ENCODE data around the gene RAP1B.
A peak's percentile ranks its signal among the peaks of the same experiment; 100 is the strongest.

Gene RAP1B

DNA sequence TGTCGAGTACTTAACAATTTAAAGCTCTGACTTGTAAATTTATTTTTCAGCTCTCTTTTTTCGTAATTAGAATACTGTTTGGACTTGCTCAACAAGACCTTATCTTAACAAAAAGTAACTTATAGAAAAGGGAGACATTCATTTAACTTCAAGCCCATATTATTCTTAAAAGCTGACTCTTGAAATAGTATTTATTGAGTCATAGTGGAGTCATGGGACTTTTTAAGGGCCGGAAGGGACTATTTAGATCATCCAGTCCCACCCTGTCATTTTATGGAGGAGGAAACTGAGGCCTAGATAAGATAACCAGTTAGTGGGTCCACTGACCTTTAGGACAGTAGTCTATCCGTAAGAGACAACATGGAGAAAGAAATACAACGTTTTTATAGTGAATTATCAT lies 1.5 kb downstream of the RAP1B start:
- peak; percentile 35 for DNase-seq

DNA sequence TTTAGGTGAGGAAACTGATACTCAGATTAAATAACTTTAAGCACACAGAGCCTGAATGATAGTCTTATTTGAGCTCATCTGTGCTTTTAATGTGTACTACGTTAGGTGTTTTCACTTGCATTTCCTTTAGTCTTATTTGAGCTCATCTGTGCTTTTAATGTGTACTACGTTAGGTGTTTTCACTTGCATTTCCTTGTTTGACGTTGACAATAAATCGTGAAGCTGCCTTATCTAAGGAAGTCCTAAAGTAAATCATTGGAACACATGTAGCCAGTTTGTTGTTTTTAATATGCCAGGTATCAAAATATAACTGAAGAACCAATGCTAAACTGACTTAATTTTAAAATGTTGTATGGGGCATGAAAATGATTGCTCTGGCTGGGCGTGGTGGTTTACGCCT lies 2.0 kb downstream of the RAP1B start:
- no peak for DNase-seq

DNA sequence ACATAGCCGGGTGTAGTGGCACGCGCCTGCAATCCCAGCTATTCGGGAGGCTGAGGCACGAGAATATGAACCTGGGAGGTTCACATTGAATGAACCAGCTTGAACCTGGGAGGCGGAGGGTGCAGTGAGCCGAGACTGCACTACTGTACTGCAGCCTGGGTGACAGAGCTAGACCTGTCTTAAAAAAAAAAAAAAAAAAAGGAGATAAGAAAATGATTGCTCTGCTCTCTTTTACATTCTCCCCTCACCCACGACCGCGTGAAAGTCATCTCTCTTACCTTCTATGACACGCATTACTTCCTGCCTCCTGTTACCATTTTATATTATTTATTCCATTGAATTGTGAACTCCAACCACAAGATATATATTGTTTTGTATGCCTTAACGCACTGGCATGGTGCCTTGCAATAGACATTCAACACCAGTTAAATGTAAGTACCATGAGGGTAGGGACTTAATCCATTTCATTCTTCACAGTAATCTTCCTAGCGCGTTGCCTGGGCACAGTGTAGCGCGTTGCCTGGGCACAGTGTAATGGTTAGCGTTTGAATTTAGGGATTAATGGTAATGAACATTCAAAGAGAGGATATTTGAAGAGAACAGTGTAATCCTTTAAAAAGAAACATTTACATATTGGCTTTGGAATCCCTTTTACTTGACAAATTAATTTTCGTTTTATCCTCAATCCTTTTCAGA lies 2.7 kb downstream of the RAP1B start:
- peak; percentile 32 for DNase-seq

DNA sequence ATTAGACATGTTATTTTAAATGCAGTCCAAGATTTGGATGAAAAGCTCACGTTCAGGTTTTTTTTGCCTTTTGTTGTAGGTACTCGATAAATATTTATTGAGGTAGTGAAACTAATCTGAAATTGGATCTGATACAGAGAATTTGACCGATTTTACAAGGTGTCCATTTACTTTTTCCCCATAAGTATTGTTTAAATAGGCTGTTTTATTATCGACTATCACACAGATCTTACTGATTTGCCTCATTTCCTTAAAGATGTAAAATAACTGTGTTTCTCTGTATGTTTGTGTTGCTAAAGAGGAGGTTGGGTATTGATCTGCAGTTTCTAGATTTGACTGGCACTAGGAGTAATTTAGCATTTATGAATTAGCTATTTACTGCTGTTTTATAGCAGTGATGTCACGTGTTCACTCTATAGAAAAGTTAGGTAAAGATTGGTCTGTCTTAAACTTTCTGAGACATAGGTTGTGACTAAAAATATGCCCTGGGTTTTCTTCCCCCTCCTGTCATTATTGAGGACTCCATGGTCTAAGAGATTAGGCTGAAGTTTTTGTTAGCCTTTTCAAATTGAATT lies 3.5 kb downstream of the RAP1B start:
- DNase-seq: no peak

DNA sequence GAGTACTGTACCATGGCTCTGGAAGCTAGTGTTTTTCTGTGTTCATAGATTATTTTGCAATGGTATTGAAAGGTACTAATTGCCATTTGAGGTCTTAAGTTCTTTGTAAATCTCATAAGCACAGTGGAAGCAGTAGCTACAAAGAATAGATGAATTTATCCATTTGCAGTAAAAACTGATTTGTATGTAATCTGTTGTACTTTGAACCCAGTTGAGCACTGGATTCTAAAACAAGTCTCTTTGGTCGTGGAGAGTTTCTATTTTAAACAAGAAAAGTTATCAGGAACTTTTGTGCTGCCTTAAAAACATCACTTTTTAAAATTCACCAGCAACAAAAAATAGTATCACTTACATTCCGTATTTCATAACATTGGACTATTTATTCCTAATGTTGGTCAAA lies 4.1 kb downstream of the RAP1B start:
- no peak for DNase-seq

DNA sequence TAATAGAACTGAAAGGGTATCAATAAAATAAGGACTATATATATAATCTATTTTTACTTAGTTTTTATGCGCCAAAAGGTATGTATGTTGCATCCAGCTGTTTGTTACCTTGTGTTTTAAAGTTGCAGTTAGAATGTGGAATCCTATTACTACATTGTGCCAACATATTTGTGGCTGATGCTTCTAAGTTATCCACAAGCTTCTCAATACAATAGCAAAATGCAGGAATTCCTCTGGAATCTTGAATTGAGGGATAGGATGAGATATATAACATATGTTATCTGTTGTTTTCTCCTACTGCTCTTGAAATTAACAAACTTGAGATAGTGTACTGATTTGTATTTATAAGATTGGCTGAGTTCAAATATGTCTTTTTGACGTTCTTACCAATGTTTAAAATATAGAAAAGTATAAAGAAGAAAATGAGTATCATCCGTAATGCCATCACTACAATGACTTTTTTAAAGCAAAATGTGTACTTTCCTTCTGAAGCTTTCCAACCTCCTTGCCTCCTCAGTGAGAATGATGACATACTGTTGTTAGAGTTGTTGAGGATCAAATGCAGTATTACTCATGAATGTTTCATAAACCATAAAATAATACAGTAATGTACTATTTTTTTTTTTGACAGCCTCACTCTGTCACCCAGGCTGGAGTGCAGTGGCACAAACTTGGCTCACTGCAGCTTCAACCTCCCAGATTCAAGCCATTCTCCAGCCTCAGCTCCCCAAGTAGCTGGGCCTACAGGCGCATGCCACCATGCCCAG lies 6.6 kb downstream of the RAP1B start:
- peak; percentile 70 for DNase-seq

DNA sequence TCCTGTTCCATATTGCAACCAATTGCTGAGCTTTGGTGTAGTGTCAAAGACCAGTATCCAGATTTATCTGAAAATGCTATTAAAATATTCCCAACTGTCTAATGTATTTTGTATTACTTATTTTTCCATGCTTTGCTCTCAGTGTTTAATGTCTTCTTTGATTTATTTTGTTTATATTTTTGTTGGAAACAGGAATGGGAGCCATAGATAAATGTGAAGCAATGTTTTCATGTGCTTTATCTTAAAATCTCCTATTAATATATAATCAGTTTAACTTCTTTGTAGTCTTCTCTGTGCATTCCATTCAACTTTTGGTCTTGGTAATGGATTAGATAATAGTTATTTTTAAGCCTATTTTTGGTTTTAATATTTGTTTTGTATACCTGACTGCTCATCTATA lies 8.8 kb downstream of the RAP1B start:
- DNase-seq: no peak

DNA sequence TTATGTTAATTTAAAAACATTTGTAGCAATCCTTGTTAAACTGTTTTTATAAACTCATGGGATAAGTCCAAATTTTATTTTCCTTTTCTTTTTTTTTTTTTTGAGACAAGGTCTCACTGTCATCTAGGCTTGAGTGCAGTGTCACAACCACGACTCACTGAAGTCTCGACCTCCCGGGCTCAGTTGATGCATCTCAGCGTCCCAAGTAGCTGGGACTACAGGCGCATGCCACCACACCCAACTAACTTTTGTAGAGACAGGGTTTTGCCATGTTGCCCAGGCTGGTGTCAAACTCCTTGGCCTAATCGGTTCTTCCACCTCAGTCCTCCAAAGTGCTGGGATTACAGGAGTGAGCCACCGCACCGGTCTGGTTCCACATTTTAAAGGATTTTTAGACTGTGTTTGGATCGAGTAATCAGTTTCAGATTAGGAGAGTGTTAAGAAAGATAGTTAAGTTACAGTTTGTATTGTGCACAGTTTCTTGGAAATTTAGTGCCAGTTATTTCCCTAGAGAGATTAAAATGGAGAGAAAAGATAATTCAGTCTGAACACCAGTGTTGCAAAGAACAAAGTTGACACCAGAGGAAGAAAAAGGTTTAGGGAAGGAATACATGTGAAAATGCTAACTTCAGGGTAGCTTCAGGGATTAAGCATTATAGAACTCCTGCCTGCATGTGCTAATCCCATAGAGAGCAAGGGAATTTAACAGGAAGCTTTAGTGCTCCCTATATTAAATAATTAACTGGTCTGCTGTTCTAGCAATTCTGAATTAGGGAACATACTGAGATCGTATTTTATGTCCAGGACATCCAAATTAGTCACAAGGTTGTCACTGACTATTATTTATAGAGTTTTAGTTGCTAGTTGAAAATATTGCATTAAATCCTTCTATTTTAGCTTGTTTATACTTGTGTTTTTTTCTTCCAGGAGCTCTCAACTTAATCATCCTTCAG lies 10.1 kb downstream of the RAP1B start:
- DNase-seq: no peak

DNA sequence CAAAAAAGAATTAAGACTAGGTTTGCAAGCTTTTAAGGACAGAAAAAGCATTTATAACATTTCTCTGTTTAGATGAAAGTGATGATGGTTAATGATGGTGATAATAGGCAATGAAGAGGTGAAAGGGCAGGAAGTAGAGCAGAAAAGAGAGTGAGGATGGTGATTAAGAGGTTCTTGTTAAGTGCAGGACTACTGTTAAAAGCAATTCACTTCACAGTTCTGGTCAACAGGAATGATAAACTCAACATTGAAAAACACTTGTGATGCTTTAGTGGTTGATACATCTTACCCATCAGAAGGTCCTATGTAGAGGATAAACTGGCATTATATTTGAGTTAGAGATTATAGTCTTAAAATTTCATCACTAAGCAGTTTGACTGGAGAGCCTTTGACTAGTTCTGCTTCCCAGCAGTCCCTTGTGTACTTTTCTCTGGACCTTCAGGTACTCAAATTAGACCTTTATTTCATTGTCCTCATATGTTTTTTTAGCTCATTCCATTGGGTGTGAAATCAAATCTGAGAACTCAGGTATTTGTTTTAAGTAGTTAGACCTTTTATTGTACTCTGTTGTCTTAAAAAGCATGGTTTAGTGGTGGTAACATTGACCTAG lies 10.9 kb downstream of the RAP1B start:
- no peak for DNase-seq

DNA sequence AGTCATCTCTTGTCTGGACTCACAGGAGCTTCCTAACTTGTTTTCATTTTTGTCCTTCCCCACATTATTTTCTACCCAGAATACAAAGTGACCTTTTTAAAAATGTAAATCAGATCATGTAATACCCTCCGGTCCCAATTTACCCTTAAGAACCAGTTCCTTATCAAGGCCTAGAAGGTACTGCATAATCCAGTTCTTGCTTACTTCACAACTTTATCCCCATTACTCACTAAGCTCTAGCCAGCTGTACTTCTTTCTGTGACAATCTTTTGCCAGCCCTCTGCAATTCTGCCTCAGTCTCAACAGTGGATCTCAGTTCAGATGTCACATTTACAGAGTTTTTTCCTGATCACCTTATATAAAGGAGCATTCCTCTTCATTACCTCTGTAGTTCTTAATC lies 11.6 kb downstream of the RAP1B start:
- DNase-seq: no peak

DNA sequence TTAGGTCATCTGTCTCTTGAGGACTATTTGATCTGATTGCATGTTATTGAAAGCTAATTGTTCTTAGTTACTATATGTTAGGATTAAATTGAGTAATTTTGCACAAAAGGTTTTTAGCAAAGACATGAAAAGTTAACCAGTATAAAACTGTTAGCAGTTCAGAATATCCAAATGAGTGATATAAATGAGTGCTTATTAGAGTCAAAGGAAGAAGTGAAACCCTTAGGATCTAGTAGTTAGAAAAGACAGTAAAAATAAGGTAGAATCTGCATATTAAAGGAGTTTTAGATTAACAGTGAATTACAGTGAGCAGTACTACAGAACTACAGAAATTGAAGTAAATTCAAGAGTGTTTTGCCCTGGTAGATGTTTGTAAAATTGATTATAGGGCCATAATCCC lies 12.4 kb downstream of the RAP1B start:
- DNase-seq: no peak

DNA sequence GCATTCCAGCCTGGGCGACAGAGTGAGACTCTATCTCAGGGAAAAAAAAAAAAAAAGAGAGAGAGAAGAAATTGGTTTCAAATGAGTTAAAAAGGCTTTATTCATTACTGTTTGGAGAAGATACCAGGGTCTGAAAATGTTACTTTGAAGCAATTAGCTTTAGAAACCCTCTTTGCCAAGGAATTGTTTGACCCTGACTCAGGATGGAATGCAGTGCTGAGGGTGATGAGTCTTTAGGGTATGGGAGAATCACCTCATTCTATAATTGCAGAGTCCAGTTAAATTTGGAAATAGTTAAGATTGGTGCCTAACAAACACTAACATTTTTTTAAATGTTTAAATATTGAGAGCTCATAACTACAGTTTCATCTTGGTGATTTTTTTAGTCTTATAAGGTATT lies 13.3 kb downstream of the RAP1B start:
- peak; percentile 71 for DNase-seq

DNA sequence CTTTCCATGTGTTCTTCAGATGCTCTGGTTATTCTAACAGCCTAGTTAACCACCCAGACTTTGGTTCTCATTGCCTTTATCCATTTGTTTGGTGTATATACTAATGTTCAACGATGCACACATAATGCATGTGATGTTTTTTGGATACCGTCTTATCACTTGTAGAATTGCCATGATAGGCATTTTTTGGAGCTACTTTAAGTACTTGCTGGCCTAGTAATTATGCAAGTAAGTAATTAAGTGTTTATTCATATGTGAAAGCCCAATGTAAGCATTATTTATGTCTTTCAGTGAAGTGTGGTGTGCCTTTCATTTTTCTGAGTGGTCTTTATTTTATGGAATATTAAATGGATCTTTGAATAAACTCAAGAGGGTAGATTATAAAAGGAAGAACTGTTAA lies 14.2 kb downstream of the RAP1B start:
- no peak for DNase-seq

DNA sequence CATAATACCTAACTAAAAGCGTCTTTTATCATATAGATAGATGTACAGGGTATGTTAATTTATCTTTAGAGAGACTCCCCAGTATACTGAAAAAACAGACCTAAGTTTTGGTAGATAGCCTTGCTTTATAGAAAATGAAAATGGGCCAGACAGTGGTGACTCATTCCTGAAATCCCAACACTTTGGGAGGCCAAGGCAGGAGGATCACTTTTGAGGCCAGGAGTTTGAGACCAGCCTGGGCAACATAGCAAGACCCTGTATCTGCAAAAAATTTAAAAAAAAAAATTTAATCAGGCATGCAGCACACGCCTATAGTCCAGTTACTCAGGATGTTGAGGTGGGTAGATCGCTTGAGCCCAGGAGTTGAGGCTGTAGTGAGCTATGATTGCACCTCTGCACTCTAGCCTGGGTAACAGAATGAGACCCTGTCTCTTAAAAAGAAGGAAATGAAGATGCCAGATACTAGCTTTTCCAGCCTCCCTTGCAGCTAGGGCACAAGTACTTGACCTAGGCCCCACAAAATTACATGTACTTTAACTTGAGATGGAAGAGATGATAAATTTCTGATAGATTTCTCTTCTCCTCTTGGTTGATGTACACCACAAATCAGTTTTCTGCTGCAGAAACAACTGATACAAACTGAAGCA lies 17.1 kb downstream of the RAP1B start:
- DNase-seq: no peak

DNA sequence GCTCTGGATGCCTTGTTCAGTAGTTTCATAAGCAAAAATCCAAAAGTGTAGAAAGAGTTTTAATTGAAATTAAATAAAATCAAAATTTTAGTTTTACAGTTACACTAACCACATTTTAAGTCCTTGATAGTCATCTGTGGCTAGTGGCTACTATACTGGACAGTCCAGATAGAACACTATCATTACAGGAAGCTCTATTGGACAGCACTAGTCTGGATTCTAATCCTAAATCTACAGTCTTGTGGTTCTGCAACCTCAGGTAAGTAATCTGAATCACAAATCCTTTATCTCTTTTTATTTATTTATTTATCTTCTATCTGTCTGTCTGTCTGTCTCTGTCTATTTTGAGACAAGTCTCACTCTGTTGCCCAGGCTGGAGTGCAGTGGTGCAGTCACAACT lies 18.0 kb downstream of the RAP1B start:
- DNase-seq: no peak

DNA sequence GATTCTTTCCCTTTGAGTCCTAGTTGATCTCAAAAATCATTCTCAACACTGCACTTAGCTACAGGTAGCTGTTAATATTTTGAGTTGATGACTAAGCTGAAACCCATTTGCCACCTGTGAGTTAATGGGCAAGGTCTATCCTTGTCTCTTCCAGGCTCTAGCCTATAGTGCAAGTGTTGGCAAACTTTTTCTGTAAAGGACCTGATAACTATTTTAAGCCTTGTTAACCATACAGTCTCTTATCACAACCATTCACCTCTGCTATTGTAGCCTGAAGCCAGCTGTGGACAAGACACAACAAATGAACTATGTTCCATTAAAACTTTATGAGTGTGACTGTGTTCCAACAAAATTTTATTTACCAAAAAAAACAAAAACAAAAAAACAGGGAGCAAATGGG lies 19.4 kb downstream of the RAP1B start:
- no peak for DNase-seq

DNA sequence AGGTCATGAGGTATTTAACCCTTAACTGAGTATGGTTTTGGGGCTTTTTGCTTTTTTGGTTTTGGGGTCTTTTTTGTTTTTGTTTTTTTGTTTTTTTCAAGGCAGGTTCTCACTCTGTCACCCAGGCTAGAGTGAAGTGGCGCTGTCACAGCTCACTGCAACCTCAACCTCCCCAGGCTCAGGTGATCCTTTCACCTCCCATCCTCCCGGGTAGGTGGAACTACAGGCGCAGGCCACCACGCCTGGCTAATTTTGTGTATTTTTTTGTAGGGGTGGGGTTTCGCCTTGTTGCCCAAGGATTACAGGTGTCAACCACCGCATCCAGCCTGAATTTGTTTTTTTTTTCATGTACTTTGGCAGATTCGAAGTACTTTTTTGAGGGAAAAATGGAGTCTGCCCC lies 19.9 kb downstream of the RAP1B start:
- no peak for DNase-seq

DNA sequence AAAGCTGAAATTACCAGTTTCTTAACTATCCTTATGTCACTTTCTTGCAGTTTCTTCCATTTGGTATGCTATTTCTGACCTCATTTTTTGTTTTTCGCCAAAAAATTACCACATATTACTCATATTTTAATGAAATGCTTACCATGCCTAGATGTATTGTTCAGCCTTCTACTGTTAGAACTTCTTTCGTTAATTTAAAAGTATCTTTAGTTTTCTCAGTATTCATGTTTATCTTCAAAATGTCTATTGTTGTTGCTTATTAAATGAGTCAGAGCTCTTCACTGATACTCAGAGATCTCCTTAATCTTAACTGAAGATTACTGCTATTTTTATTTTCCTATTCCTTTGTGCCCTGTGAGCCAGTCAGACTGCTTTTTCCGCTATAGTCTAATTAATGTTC lies 20.5 kb downstream of the RAP1B start:
- DNase-seq: peak; percentile 32

DNA sequence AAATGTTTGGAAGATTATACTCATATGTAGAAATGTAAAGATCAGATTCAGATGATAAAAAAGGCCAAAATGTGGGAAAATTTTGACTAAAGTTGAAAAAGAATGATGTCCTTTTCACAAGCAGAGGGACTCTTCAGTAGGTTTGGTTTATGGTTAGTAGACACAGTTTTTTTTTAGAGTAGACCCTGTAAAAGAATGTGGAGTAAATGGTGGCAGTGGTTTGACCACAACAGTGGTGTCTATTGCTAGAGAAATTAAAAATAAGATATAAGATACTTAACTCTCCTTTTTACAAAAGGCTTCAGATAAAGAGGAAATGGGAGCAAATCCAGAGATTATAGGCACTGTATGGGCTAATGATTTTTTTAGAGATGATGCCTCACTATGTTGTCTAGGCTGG lies 21.8 kb downstream of the RAP1B start:
- DNase-seq: no peak

DNA sequence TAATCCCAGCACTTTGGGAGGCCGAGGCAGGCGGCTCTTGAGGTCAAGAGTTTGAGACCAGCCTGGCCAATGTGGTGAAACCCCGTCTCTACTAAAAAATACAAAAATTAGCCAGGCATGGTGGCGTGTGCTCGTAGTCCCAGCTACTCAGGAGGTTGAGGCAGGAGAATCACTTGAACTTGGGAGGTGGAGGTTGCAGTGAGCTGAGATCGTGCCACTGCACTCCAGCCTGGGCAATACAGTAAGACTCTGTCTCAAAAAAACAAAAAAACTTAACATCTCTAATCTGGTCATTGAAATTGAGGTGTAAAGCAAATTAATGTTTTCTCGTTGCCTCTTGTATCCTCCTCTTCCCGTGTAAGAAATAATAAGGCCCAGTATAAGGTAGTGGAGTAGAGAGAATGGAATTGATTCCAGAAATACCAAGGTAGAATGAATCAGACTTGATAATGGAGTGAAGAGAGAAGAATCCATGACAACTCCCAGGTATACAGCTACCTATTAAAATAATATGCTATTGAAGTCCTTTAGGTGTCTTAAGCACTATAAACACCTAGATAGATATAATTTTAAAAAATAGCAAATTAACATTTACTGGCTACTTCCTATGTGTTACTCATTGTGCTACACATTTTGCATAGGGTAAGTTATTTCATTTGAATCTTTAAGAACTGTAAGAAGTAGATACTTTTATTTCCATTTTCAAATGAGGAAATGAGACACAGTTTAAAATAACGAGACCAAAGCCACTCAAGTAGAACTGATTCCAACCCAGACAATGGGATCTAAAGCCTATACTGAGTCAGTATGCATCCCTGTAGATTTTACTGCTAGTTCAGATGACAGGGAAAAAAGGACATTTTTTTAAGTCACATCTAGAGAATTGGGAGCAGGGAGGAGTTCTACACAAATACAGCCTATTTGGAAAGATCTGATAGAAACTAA lies 23.2 kb downstream of the RAP1B start:
- DNase-seq: no peak

DNA sequence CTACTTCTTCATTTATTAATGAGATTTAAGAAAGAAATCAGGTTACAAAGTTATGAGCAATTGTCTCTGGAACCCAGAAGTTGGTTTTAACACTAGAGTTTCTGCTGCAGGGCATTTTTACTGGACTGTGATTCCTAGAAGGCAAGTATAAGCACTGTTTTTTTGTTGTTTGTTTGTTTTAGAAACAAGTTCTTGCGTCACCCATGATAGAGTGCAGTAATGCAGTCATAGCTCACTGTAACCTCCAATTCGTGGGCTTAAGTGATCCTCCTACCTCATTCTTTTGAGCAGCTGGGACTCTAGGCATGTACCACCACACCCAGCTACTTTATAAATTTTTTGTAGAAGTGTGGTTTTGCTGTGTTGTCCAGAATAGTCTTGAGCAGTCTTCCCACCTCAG lies 25.6 kb downstream of the RAP1B start:
- DNase-seq: peak; percentile 46

All from fibroblast of skin of right quadriceps (primary cell).